ENCODE measurements around the gene MCTP1.

The MCTP1 gene

GRCh38 chr5:95113489-95113888 lies 171.4 kb downstream of the MCTP1 start:
- no peak for DNase-seq

DNA sequence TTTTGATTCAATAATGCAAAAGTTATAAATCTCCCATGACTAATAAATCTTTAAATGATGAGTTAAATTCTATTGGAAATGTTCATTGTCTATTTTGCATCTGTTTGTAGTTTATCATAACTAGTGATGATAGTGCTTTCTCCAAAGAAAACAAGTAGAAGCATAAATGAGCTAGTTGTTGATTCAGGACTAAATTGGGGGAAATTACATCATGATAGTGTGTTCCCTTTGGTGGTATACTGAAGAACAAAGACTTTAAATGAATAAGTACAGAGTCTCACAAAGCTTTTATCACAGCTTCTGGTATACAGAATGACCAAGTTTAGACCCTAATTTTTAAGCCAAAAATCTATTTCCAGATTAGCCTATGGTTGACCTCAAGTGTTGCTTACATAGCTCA lies 173.8 kb downstream of the MCTP1 start:
- DNase-seq: no peak

- DNase-seq: no peak
Observed at GRCh38 chr5:95110118-95110517, 174.8 kb downstream of the MCTP1 start.

- DNase-seq: no peak
Observed at GRCh38 chr5:95107138-95107537, 177.8 kb downstream of the MCTP1 start.

DNA sequence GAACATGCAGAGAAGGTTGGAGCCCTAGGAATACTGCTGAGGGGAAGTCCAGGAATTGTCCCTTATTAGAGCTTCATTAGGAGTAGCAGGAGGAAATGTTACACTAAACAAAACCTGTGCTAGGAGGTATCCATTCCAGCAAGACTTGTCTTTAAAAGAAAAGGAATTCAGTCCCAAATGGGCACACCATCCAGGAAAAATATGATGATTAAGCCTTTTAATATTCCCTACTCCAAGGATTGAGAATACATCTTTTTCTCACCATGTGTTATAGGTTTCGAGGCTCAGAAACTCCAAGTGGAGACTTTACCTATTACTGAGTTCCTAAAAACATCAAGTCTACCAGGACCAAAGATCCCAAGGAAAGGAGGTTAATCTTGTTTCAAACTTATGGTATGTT lies 179.3 kb downstream of the MCTP1 start:
- no peak for DNase-seq

DNA sequence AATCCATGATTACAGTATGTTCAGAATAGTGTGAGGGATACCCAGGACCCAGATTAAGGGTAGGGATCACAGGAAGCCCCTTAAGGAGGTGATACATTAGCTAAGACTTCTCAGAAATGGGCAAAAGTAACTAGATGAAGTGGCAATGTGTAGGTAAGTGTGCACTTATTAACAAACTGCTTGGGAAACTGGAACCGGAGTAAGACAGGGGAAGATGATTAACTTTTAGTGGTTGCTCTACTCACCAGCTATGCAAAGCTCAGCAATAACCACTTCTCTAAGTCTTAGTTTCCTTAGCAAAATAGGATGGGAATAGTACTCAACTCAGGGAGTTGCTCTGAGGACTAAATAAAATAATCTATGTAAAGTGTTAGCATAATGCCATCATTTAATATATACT lies 182.2 kb downstream of the MCTP1 start:
- DNase-seq: no peak

DNA sequence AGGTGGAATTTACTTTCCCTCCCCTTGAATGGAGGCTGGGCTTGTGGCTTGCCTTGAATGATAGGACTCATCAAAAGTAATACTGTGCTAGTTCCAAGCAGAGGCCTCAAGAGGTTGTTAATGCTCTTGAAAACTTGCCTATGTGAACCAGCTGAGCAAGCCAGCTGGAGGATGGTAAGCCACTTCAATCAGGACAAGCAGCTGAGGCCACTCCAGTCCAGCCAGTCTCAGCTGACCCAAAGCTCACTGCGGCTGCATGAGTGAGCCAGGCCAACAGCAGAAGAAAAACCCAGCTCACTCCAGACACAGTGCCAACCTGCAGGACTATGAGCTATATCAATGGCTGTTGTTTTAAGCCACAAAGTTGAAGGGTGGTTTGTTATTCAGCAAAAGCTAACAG lies 182.8 kb downstream of the MCTP1 start:
- DNase-seq: no peak

GRCh38 chr5:95100551-95100950 lies 184.3 kb downstream of the MCTP1 start:
- DNase-seq: no peak

DNA sequence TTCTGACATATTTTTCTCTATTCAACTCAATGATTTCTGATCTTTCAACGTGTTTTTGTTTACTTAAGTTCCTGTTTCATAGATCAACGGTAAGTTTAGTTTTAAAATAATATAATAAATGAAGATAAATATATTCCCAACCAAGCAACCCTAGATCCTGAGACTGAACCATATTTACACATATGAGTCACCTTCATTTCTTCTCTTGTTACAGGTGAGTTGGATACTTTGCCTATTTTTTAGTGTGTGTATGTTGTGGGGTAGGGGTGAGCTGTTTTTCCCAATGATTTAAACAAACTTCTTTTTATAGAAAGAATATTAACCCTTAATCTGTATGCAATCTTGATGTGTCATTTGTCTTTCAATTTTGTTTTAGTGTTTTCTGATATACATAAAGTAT lies 186.9 kb downstream of the MCTP1 start:
- DNase-seq: no peak

GRCh38 chr5:95093211-95093610 lies 191.7 kb downstream of the MCTP1 start:
- DNase-seq: no peak

DNA sequence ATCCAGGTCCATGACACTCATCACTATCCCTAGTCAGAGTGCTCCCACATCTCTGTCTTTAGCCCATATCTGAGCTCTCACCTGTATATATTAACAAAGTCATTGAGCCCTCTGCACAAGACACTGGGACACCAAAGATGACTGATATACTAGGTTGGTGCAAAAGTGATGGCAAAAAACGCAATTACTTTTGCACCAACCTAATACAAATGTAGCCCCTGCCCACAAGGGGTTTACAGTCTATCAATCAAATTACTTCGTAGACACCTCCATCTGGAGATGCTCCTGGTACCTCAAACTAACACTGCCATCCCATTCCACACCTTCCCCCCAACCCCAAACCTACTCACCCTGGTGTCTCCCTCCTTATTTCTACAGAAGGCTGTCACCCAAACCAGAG lies 194.1 kb downstream of the MCTP1 start:
- no peak for DNase-seq

- DNase-seq: no peak
Observed at GRCh38 chr5:95087816-95088317, 197.0 kb downstream of the MCTP1 start.

DNA sequence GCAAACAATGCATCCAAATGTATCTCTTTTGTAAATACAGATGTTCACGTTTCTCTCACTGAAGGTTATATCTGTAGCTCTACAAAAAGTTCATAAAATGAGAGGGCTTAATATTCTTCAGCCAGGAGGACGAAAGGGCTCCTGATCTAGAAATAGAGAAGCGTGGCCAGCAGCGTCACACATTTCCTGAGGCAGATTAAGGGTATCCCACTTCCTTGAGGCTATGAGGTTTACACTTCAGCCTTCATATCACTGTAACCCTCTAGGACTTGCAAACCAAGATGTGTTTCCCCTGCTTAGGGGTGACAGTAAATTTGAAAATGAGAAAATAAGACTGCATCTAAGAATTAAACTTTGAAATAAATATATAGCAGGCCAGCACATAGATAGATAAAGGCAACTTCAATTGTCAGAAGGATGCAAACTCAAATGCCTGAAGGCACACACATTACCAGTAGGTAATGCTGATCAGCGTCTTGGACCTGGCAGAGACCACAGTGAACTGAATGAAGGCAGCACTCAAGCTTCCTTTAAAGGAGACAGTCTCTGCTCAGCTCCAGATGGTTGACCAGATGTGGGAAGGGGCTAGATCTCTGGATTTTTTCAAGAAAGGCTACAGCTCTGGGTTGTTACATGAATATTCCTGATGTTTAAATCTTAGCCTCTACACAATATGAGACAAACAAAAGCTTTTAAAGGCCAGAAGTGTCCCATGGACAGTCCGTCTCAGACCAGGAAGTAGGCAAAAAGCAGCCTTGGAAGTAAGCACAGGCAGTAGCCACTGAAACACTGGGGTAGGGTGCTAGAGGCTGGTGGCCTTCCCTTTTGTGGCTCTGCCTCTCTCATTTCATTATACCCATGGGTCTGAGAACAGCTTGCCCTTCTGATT lies 197.7 kb downstream of the MCTP1 start:
- DNase-seq: no peak

- no peak for DNase-seq
Observed at GRCh38 chr5:95084757-95085156, 200.1 kb downstream of the MCTP1 start.

- DNase-seq: no peak
Observed at GRCh38 chr5:95083606-95084005, 201.3 kb downstream of the MCTP1 start.

GRCh38 chr5:95081982-95082381 lies 202.9 kb downstream of the MCTP1 start:
- DNase-seq: no peak

DNA sequence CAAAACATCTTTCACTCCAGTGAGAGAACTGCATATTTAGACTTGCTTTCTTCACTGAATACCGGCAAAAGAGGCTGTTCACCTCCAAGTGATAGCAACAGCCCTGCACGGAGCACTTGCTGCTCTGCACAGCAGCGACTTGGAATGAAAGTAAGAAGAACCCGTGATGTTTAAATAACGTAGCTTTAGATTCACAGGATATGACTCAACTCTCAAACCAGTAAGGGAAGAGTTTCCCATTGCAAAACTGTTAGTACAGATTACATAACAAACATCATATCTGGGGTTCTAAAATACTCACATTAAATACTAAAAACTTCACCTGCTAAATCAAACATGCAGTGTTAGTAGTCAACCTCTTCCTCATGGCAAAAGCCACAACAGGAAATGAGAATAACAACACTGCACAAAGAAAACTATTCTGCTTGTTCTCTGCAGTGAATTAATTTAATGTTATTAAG lies 203.4 kb downstream of the MCTP1 start:
- DNase-seq: no peak

GRCh38 chr5:95080441-95080840 lies 204.5 kb downstream of the MCTP1 start:
- no peak for DNase-seq

DNA sequence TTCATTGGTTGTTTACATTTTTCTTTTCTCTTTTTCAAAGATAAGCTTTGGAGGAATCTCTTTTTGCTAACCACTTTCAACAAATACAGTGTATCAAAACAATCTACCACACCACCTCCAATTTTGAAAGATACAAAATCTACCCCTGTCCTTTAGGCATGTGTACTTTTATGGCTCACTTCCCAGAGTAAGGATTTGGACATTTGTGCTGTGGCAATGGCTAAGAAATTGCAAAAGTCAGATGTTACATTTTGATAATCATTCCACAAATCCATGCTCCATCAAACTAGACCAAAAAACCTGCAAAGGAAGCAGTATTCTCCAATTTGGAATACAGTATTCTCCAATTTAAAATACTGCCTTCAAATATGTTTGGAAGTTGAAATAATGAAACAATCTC lies 204.9 kb downstream of the MCTP1 start:
- DNase-seq: no peak

DNA sequence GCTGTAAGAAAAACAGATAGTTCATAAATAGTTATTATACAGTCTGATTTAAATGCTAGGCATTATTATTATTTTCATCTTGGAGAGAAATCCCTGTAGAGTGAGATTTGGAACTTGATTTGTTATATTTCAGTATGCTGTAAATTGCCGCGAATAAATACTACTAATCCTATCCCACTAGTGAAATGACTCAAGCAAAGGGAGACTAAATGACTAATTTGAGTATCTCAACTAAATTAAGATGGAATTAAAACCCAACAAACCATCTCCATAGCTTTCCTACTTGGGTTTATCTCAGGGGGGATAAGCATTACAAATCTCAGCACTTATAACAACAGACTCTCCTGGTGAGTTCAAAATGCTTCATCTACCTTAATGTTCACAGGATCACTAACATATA lies 206.0 kb downstream of the MCTP1 start:
- no peak for DNase-seq

GRCh38 chr5:95076395-95077185 lies 208.3 kb downstream of the MCTP1 start:
- DNase-seq: no peak

- DNase-seq: no peak
Observed at GRCh38 chr5:95075111-95075510, 209.8 kb downstream of the MCTP1 start.

DNA sequence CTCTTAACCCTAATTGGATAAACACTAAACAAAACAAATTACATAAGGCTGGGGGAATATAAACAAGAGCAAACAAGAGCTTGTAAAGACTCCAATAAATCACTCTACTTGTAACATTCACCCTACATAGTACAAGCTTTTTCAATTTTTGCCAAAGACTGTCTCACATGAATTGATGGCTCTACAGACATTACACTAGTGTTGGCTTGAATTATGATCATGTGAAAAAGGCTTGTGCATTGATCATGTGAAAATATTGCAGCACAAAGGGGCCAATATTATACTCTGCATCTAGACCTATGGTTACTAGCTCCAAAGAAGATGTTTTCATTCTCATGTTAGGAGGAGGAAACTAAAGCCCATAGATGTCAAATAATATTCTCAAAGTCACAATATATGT lies 212.6 kb downstream of the MCTP1 start:
- no peak for DNase-seq

- DNase-seq: no peak
Observed at GRCh38 chr5:95070866-95071265, 214.0 kb downstream of the MCTP1 start.

All from effector CD4-positive, alpha-beta T cell (primary cell).